Kidney (tissue), 14 donors: ENCODE measurements around the gene PRTG. TPM values are rescaled to one million over a fixed set of nuclear protein-coding genes. Genes with fewer than 3 reads are reported as not detected.

Source experiments
- DNase-seq, 5 donors: peaks; one replicate each; pipeline ENCODE4 v3.0.0-alpha.2; 2013 to 2020
- FAIRE-seq: peaks from 2 replicates; lab custom pipeline; 2012; peaks lifted over from hg19 to GRCh38; lab: Jason Lieb, UNC
- H3K27ac ChIP-seq, 2 donors: one replicate each; pipeline ENCODE4 v1.7.0; 2013; ENCODE audit warnings: low read depth in 2 of 2, low read length in 2 of 2, inconsistent platforms in 1 of 2
- H3K27me3 ChIP-seq: one replicate; pipeline ENCODE4 v1.7.1; 2013; ENCODE audit warnings: low read length, inconsistent platforms; ENCODE audit not compliant: control insufficient read depth, insufficient read depth
- H3K36me3 ChIP-seq, 3 donors: one replicate each; pipeline versions ENCODE4 v1.7.0 to v1.7.1; 2013; ENCODE audit warnings: low read length in 3 of 3, control low read depth in 1 of 3, inconsistent platforms in 1 of 3; ENCODE audit not compliant: insufficient read depth in 3 of 3, control insufficient read depth in 2 of 3
- H3K4me1 ChIP-seq, 3 donors: one replicate each; pipeline versions ENCODE4 v1.7.0 to v1.7.1; 2013; ENCODE audit warnings: low read length in 3 of 3, inconsistent platforms in 1 of 3, low read depth in 1 of 3; ENCODE audit not compliant: control insufficient read depth in 2 of 3, insufficient read depth in 2 of 3
- H3K4me3 ChIP-seq, 3 donors: one replicate each; pipeline versions ENCODE4 v1.7.0 to v1.8.1; 2013; ENCODE audit warnings: low read length in 3 of 3, control low read depth in 1 of 3, inconsistent platforms in 1 of 3
- H3K9ac ChIP-seq, 3 donors: one replicate each; pipeline versions ENCODE4 v1.7.0 to v1.7.1; 2013; ENCODE audit warnings: low read length in 3 of 3, control low read depth in 1 of 3, inconsistent platforms in 1 of 3
- H3K9me3 ChIP-seq, 3 donors: one replicate each; pipeline versions ENCODE4 v1.7.0 to v1.7.1; 2013; ENCODE audit warnings: low read length in 3 of 3, control low read depth in 1 of 3, inconsistent platforms in 1 of 3; ENCODE audit not compliant: control insufficient read depth in 2 of 3, insufficient read depth in 1 of 3
- CTCF ChIP-seq: IDR thresholded peaks from 3 replicates; pipeline ENCODE4 v1.5.1; 2012; ENCODE audit warnings: mild to moderate bottlenecking, moderate library complexity, borderline replicate concordance; ENCODE audit not compliant: insufficient read depth; ENCODE audit errors: extremely low read depth
- intact Hi-C: fragments of 100-400 bp; cut with DNase I; formaldehyde crosslinking; loops from one replicate; pipeline ENCODE4 v1.11.1; 2022
- polyA plus RNA-seq: library from polyadenylated mRNA; stranded (reverse); fragments of 350-450 nt; fragmentation: Illumina TruSeq; extraction: RNeasy Lipid Tissue Mini Kit (QIAGEN cat#74804); gene quantifications from one replicate; pipeline ENCODE4 v1.2.3, GENCODE V29; 2014; ENCODE audit warnings: low read depth, low replicate concordance; ENCODE audit not compliant: insufficient read depth
- total RNA-seq: library from RNA; stranded (reverse); fragmentation: NEBNext Ultra II Directional; extraction: Animal tissue kit (Norgen Biotek cat#: 25700); gene quantifications from one replicate; pipeline ENCODE4 v1.2.1, GENCODE V29; 2021
- donor health status: control.
- donor health status: control.
- donor health status: control.
- donor health status: control.
- donor health status: control.
- donor health status: DM: yes; HTN: yes; CAD: no.
- donor health status: Normal renal cell carcinoma (clear cell type).

Gene PRTG
- total and polyA plus RNA-seq, 2 donors from 2014 or later, result 0.84 to 6.4 TPM

GRCh38 chr15:55782901-55783300 lies 39.9 kb upstream of the PRTG start:
- H3K9me3 ChIP-seq, result no peaks in the 10 kb centered on the region
- intact Hi-C loops, result no loop called here
- DNase-seq, result no peak
- H3K4me3 ChIP-seq, result no peak overlapping the region
- H3K27ac ChIP-seq, result no peak overlapping the region
- no peak for TF ChIP-seq CTCF
- no peaks in the 10 kb centered on the region for H3K4me1 ChIP-seq
- no peak for FAIRE-seq
- no peak overlapping the region for H3K9ac ChIP-seq
- no peaks in the 10 kb centered on the region for H3K36me3 ChIP-seq
- H3K27me3 ChIP-seq, result no peaks in the 10 kb centered on the region

- Histone ChIP-seq H3K27ac (no peak overlapping the region), H3K27me3 (no peaks in the 10 kb centered on the region)
- FAIRE-seq, result no peak
Observed at GRCh38 chr15:55780292-55780691, 37.3 kb upstream of the PRTG start.

DNA sequence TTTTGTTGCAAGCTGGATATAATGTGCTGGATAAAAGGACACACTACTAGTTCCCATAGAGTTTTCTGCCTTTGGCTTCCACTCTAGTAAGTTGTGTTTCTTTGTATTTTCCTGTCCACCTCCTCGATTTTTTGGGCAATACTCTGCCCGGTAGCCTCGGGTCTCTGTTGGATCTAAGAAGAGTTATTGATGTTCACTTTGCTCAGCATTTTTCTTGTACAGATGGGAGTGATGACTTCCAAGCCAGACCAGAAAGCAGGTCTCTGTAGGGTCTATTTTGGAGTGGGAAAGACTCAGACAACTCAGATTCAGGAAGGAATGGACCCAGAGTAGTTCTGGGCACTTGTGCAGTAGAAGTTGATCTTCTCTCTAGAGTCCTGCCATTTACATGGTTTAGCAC lies 36.0 kb upstream of the PRTG start:
- H3K9ac ChIP-seq, result no peak overlapping the region
- DNase-seq (no peak), FAIRE-seq (no peak)
- no peak for TF ChIP-seq CTCF
- H3K4me3 ChIP-seq, result no peak overlapping the region
- no peak overlapping the region for H3K27ac ChIP-seq
- H3K36me3 ChIP-seq, result no peaks in the 10 kb centered on the region
- H3K27me3 ChIP-seq, result no peaks in the 10 kb centered on the region
- no peaks in the 10 kb centered on the region for H3K9me3 ChIP-seq
- intact Hi-C loops, result no loop called here
- H3K4me1 ChIP-seq, result no peaks in the 10 kb centered on the region

More at GRCh38 chr15:55780292-55780691, 37.3 kb upstream of the PRTG start:
- H3K36me3 ChIP-seq, result no peaks in the 10 kb centered on the region
- intact Hi-C loops, result no loop called here
- no peaks in the 10 kb centered on the region for H3K9me3 ChIP-seq
- no peak for TF ChIP-seq CTCF
- no peak overlapping the region for H3K9ac ChIP-seq
- no peak for DNase-seq
- H3K4me1 ChIP-seq, result no peaks in the 10 kb centered on the region
- no peak overlapping the region for H3K4me3 ChIP-seq

DNA sequence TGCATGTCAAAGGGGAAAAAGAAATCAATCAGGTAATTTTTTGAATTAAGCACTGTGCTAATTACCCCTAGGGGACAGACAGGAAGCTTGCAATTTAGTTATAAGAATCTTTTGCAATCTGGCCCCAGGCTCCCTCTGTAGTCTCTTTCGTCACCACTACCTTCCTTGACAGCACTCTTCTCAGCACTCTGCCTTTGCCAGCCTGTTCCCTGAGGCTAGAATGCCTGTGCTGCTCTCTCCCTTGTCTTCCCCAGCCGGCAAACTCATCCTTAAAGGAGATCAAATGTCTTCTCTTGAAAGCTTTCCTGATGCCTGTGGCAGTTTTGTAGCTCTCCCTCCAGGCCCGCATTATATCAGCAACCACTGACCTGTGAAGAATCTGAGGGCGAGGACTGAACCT lies 32.4 kb upstream of the PRTG start:
- no peak for FAIRE-seq

More for the DNA sequence above, 32.4 kb upstream of the PRTG start:
- H3K4me3 ChIP-seq, result no peak overlapping the region
- intact Hi-C loops, result no loop called here
- no peak overlapping the region for H3K27ac ChIP-seq
- no peak for TF ChIP-seq CTCF
- DNase-seq, result peak in 4 of 5 donors; percentile 49 to 88 (median 69)
- H3K9me3 ChIP-seq, result no peaks in the 10 kb centered on the region
- no peaks in the 10 kb centered on the region for H3K4me1 ChIP-seq
- no peaks in the 10 kb centered on the region for H3K27me3 ChIP-seq
- no peaks in the 10 kb centered on the region for H3K36me3 ChIP-seq
- H3K9ac ChIP-seq, result no peak overlapping the region
